Mononuclear cell (primary cell): ENCODE data around the gene CLDN4. TPM values are rescaled to one million over a fixed set of nuclear protein-coding genes. Genes with fewer than 3 reads are reported as not detected.

ENCODE experiments used
- H3K27me3 ChIP-seq: 2 replicates; pipeline ENCODE4 v1.6.0; 2011; ENCODE audit warnings: low read length, control low read depth; ENCODE audit not compliant: insufficient read depth
- H3K4me1 ChIP-seq: 2 replicates; pipeline ENCODE4 v1.5.1; 2011; ENCODE audit warnings: mild to moderate bottlenecking, low read length, control low read depth; ENCODE audit not compliant: insufficient read depth
- H3K4me3 ChIP-seq: 2 replicates; pipeline ENCODE4 v1.5.1; 2011; ENCODE audit warnings: mild to moderate bottlenecking, low read length, moderate library complexity
- H3K9me3 ChIP-seq: 2 replicates; pipeline ENCODE4 v1.5.1; 2011; ENCODE audit warnings: low read depth, mild to moderate bottlenecking, control low read depth, low read length
- total RNA-seq: library from RNA; depleted of rRNA; stranded (reverse); fragments of >200 nt; gene quantifications from one replicate; pipeline ENCODE4 v1.2.3, GENCODE V29; 2012

The CLDN4 gene
- total RNA-seq, 1 donor = 0.10 TPM

- no peaks in the 10 kb centered on the region for H3K4me1 ChIP-seq
- H3K4me3 ChIP-seq = no peak overlapping the region
- H3K9me3 ChIP-seq = no peaks in the 10 kb centered on the region
- H3K27me3 ChIP-seq = no peaks in the 10 kb centered on the region
Measured at GRCh38 chr7:73871163-73872011, 40.6 kb downstream of the CLDN4 start.

GRCh38 chr7:73872056-73872908, 41.5 kb downstream of the CLDN4 start:
- no peaks in the 10 kb centered on the region for H3K27me3 ChIP-seq
- H3K9me3 ChIP-seq = no peaks in the 10 kb centered on the region
- no peaks in the 10 kb centered on the region for H3K4me1 ChIP-seq
- H3K4me3 ChIP-seq = no peak overlapping the region

GRCh38 chr7:73876361-73876760, 45.6 kb downstream of the CLDN4 start:
- H3K27me3 ChIP-seq = no peaks in the 10 kb centered on the region
- no peaks in the 10 kb centered on the region for H3K9me3 ChIP-seq
- H3K4me3 ChIP-seq = no peak overlapping the region
- H3K4me1 ChIP-seq = no peaks in the 10 kb centered on the region

DNA sequence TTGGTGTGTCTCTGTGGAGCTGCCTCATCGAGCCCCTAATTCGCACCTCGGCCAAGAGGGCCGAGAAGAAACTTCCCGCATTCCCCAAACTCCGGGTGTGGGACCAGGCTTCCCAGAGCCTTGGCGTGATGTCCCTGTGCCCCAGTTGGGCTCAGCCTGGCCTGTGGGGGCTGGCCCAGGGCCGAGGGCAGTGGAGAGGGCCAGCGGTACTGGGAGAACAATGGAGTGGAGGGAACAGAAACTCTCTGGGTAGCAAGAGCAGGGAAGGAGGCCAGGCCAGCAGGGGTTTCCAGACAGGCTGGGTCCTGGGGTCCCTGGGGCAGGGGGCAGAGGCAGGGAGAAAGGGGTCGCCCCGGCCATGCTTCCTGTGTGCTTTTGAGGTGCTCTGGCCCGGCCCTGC, 46.2 kb downstream of the CLDN4 start:
- H3K27me3 ChIP-seq = no peaks in the 10 kb centered on the region
- H3K9me3 ChIP-seq = no peaks in the 10 kb centered on the region
- no peaks in the 10 kb centered on the region for H3K4me1 ChIP-seq
- no peak overlapping the region for H3K4me3 ChIP-seq

- Histone ChIP-seq H3K4me3 (no peak overlapping the region), H3K27me3 (no peaks in the 10 kb centered on the region), H3K4me1 (no peaks in the 10 kb centered on the region), H3K9me3 (no peaks in the 10 kb centered on the region)
Measured at GRCh38 chr7:73879977-73880681, 49.3 kb downstream of the CLDN4 start.

GRCh38 chr7:73880755-73881328, 50.0 kb downstream of the CLDN4 start:
- H3K4me3 ChIP-seq = no peak overlapping the region
- H3K4me1 ChIP-seq = no peaks in the 10 kb centered on the region
- no peaks in the 10 kb centered on the region for H3K9me3 ChIP-seq
- H3K27me3 ChIP-seq = no peaks in the 10 kb centered on the region

- Histone ChIP-seq H3K4me3 (no peak overlapping the region), H3K9me3 (no peaks in the 10 kb centered on the region), H3K27me3 (peaks cover 4% of the 10 kb centered on the region), H3K4me1 (no peaks in the 10 kb centered on the region)
Measured at GRCh38 chr7:73881352-73882046, 50.7 kb downstream of the CLDN4 start.

DNA sequence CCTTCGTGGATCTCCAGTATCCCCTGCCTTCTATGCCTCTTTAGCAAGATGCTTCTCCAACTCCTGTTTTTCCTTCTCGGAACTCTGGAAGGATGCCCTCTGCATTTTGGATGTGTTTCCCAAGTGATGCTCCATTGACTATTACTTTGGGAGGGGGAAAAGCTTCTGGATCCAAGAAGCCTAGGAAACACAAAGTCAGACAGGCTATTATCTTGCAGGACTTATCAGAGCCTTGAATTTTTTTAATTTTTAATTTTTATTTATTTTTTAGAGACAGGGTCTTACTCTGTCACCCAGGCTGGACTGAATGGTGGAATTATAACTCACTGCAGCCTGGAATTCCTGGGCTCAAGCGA, 51.2 kb downstream of the CLDN4 start:
- H3K27me3 ChIP-seq = peaks cover 9% of the 10 kb centered on the region
- no peaks in the 10 kb centered on the region for H3K9me3 ChIP-seq
- no peak overlapping the region for H3K4me3 ChIP-seq
- H3K4me1 ChIP-seq = no peaks in the 10 kb centered on the region

Other genes with a start within 250 kb of the CLDN4 start
- 0.42 TPM for gene MLXIPL, start 206.5 kb upstream of the CLDN4 start, total RNA-seq
- gene VPS37D, start 163.2 kb upstream of the CLDN4 start, total RNA-seq = 0.63 TPM
- 1.9 TPM for gene DNAJC30, start 147.5 kb upstream of the CLDN4 start, total RNA-seq
- gene BUD23, start 147.4 kb upstream of the CLDN4 start, total RNA-seq = 31.7 TPM
- 18.6 TPM for gene STX1A, start 111.3 kb upstream of the CLDN4 start, total RNA-seq
- gene ABHD11, start 92.2 kb upstream of the CLDN4 start, total RNA-seq = 5.6 TPM
- gene CLDN3, start 60.7 kb upstream of the CLDN4 start, total RNA-seq = not detected
- not detected for gene METTL27, start 11.5 kb downstream of the CLDN4 start, total RNA-seq
- not detected for gene TMEM270, start 30.2 kb downstream of the CLDN4 start, total RNA-seq
- gene ELN, start 197.2 kb downstream of the CLDN4 start, total RNA-seq = not detected